ENCODE data around the gene FPR1. TPM values are rescaled to one million over a fixed set of nuclear protein-coding genes. Genes with fewer than 3 reads are reported as not detected.

The FPR1 gene
- total and polyA plus RNA-seq, 2 of the 4 experiments (the other 2 are of a cell fraction) = not detected

DNA sequence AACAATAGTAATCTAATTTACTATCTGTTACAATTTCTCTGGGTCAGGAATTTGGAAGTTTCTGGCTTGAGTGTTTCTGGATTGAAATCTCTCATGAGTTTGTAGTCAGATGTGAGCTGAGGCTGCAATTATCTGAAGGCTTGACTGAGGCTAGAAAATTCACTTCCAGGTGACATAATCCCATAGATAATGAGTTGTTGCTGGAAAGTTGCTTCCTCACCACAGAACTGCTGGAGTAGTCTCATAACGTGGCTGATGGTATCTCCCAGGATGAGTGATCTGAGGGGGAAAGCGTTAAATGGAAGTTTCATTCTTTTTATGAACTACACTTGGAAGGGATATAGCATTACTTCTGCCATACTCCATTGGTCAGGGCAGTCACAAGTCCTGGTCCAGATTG lies 28.0 kb upstream of the FPR1 start:
- no peak for DNase-seq
- no peak overlapping the region for H4K8ac ChIP-seq (ENCODE audit: low read depth in 2 of 2, low read length in 2 of 2)
- H3K36me3 ChIP-seq (ENCODE audit: control insufficient read depth, insufficient read depth, low read length) = no peaks in the 10 kb centered on the region
- no peak overlapping the region for H2BK15ac ChIP-seq (ENCODE audit: low read depth, low read length)
- H3K14ac ChIP-seq (replicated peaks; ENCODE audit: low read depth, low read length) = no peak overlapping the region
- H3K4ac ChIP-seq (ENCODE audit: low read depth, low read length) = no peak overlapping the region
- no peak overlapping the region for H3K4me3 ChIP-seq (ENCODE audit: insufficient read depth, low read depth, low read length)
- H3K4me1 ChIP-seq (ENCODE audit: control insufficient read depth, insufficient read depth, low read length) = no peaks in the 10 kb centered on the region
- ATAC-seq (ENCODE audit: low read depth) = no peak
- CTCF ChIA-PET = no interaction called here
- no peaks in the 10 kb centered on the region for H3K9me1 ChIP-seq (ENCODE audit: insufficient read depth, low read length)
- no peak overlapping the region for H3K4me2 ChIP-seq (ENCODE audit: low read depth, low read length)
- no peak overlapping the region for H2BK120ac ChIP-seq (ENCODE audit: low read depth, low read length)
- no peak overlapping the region for H2BK20ac ChIP-seq (ENCODE audit: low read depth, low read length)
- no peak overlapping the region for H3K27ac ChIP-seq (ENCODE audit: insufficient read depth, low read length)
- H2AK5ac ChIP-seq (ENCODE audit: low read depth, low read length) = no peak overlapping the region
- H3K9me3 ChIP-seq (ENCODE audit: control insufficient read depth, insufficient read depth, low read length) = no peaks in the 10 kb centered on the region
- no peak overlapping the region for H4K5ac ChIP-seq (ENCODE audit: low read depth, low read length)
- dilution Hi-C loops (cut with HindIII; ENCODE audit: low sequenced_read_pairs, unreplicated experiment) (no loop called here), intact Hi-C loops (cut with micrococcal nuclease) (loop anchor here (2.0 to 5.0 kb wide), 3 partner anchors 115 to 442 kb away; no protein-coding TSS in a partner anchor), in situ Hi-C loops (cut with MboI; ENCODE audit: low sequenced_read_pairs) (loop anchor here (10.0 kb wide), 1 partner anchor 115 kb away; no protein-coding TSS in a partner anchor)
- no peak overlapping the region for H4K91ac ChIP-seq (ENCODE audit: insufficient read depth, low read depth, low read length)
- POLR2A ChIA-PET (ENCODE audit: unreplicated experiment) = no interaction called here
- H2BK5ac ChIP-seq (ENCODE audit: low read depth, low read length, poor library complexity, severe bottlenecking) = no peak overlapping the region
- BruUV-seq (replicated peaks) = no TSS peak
- no peak overlapping the region for H2AFZ ChIP-seq (replicated peaks; ENCODE audit: low read length, poor library complexity)
- no CpG with 5 or more reads among the region's 2 CpGs for WGBS, 2 experiments (ENCODE audit: extremely low coverage in 2 of 2, insufficient read length in 1 of 2)
- TF ChIP-seq MAFK (IDR thresholded peaks at IDR 0.05; ENCODE audit: low read depth, low read length) (no peak), CEBPB (IDR thresholded peaks at IDR 0.05; ENCODE audit: low read depth, low read length) (no peak), POLR2A (IDR thresholded peaks at IDR 0.05; ENCODE audit: low read depth, low read length) (no peak), SMC3 (IDR thresholded peaks at IDR 0.05; ENCODE audit: low read depth, low read length) (no peak), RAD21 (IDR thresholded peaks at IDR 0.05; ENCODE audit: low read length) (no peak), MAZ (IDR thresholded peaks at IDR 0.05; ENCODE audit: borderline replicate concordance, low read depth, low read length) (no peak), MXI1 (IDR thresholded peaks at IDR 0.05; ENCODE audit: borderline replicate concordance, low read depth, low read length) (no peak), CHD1 (IDR thresholded peaks at IDR 0.05; ENCODE audit: low read depth, low read length) (no peak), FOS (IDR thresholded peaks at IDR 0.05; ENCODE audit: low read depth, low read length) (no peak), NFE2L2 (IDR thresholded peaks at IDR 0.05; ENCODE audit: low read depth, low read length) (no peak), RCOR1 (IDR thresholded peaks at IDR 0.05; ENCODE audit: insufficient replicate concordance, low read length) (no peak), RFX5 (IDR thresholded peaks at IDR 0.05; ENCODE audit: low read depth, low read length) (no peak), BHLHE40 (IDR thresholded peaks at IDR 0.05; ENCODE audit: low read depth, low read length) (no peak)
- TF ChIP-seq, protein P1, sequence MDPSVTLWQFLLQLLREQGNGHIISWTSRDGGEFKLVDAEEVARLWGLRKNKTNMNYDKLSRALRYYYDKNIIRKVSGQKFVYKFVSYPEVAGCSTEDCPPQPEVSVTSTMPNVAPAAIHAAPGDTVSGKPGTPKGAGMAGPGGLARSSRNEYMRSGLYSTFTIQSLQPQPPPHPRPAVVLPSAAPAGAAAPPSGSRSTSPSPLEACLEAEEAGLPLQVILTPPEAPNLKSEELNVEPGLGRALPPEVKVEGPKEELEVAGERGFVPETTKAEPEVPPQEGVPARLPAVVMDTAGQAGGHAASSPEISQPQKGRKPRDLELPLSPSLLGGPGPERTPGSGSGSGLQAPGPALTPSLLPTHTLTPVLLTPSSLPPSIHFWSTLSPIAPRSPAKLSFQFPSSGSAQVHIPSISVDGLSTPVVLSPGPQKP (IDR thresholded peaks at IDR 0.05; ENCODE audit: borderline replicate concordance, low read depth, low read length) = no peak
- TF ChIP-seq, protein P2, sequence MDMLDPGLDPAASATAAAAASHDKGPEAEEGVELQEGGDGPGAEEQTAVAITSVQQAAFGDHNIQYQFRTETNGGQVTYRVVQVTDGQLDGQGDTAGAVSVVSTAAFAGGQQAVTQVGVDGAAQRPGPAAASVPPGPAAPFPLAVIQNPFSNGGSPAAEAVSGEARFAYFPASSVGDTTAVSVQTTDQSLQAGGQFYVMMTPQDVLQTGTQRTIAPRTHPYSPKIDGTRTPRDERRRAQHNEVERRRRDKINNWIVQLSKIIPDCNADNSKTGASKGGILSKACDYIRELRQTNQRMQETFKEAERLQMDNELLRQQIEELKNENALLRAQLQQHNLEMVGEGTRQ (IDR thresholded peaks at IDR 0.05; ENCODE audit: low read depth, low read length) = no peak
- TF ChIP-seq, protein P3, sequence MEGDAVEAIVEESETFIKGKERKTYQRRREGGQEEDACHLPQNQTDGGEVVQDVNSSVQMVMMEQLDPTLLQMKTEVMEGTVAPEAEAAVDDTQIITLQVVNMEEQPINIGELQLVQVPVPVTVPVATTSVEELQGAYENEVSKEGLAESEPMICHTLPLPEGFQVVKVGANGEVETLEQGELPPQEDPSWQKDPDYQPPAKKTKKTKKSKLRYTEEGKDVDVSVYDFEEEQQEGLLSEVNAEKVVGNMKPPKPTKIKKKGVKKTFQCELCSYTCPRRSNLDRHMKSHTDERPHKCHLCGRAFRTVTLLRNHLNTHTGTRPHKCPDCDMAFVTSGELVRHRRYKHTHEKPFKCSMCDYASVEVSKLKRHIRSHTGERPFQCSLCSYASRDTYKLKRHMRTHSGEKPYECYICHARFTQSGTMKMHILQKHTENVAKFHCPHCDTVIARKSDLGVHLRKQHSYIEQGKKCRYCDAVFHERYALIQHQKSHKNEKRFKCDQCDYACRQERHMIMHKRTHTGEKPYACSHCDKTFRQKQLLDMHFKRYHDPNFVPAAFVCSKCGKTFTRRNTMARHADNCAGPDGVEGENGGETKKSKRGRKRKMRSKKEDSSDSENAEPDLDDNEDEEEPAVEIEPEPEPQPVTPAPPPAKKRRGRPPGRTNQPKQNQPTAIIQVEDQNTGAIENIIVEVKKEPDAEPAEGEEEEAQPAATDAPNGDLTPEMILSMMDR (conservative IDR thresholded peaks at IDR 0.05; ENCODE audit: low read depth, low read length) = no peak
- peaks cover 2% of the 10 kb centered on the region; the same call in 1 of the 2 replicates for H3K27me3 ChIP-seq (ENCODE audit: control insufficient read depth, insufficient read depth, low read length)
- no peaks in the 10 kb centered on the region for H4K20me1 ChIP-seq (ENCODE audit: insufficient read depth, low read length)
- no peak overlapping the region for H3K56ac ChIP-seq (ENCODE audit: extremely low read depth, insufficient read depth, low read length)
- no peak overlapping the region for H3K18ac ChIP-seq (ENCODE audit: low read depth, low read length)
- H2AK9ac ChIP-seq (replicated peaks; ENCODE audit: low read depth, low read length, poor library complexity) = no peak overlapping the region
- H3K79me1 ChIP-seq (ENCODE audit: low read depth in 1 of 2, low read length in 2 of 2) = no peaks in the 10 kb centered on the region
- no peak overlapping the region for H3K9ac ChIP-seq (ENCODE audit: low read depth, low read length)
- H3K23ac ChIP-seq (ENCODE audit: low read depth, low read length) = no peak overlapping the region
